GM21717 (cell line): ENCODE data around the gene IRF2BPL.

Source experiments
- ATAC-seq: cut with Tn5 transposase; IDR thresholded peaks from one replicate; pipeline ENCODE4 v1.9.1; 2021; ENCODE audit warnings: mild to moderate bottlenecking, moderate library complexity; ENCODE audit not compliant: unreplicated experiment

IRF2BPL gene

DNA sequence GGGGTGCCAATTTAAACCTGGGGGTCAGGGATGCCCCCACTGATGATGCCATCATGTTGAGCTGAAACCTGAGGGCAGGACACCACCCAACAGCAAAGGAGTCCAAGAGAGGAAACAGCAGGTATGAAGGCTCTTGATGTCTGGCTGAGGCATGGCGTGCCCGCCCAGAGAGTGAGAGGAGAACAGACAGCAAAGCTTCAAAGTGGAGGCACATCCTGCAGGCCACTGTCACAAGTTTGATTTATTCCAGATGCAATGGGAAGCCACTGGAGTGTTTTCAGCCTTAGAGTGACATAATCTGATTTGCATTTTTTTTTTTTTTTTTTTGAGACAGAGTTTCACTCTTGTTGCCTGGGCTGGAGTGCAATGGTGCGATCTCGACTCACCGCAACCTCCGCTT lies 34.8 kb downstream of the IRF2BPL start:
- ATAC-seq = no peak

DNA sequence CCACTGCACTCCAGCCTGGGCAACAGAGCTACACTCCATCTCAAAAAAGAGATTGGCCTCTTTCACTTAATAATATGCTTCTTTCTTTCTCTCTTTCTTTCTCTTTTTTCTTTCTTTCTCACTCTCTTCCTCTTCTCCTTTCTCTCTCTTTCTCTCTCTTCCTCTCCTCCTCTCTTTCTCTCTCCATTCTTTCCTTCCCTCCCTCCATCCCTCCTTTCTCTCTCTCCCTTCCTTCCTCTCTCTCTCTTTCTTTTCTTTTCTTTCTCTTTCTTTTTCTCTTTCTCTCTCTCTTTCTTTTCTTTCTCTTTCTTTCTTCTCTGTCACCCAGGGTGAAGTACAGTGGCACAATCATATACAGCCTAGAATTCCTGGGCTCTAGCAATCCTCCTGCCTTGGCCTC lies 38.4 kb downstream of the IRF2BPL start:
- no peak for ATAC-seq

DNA sequence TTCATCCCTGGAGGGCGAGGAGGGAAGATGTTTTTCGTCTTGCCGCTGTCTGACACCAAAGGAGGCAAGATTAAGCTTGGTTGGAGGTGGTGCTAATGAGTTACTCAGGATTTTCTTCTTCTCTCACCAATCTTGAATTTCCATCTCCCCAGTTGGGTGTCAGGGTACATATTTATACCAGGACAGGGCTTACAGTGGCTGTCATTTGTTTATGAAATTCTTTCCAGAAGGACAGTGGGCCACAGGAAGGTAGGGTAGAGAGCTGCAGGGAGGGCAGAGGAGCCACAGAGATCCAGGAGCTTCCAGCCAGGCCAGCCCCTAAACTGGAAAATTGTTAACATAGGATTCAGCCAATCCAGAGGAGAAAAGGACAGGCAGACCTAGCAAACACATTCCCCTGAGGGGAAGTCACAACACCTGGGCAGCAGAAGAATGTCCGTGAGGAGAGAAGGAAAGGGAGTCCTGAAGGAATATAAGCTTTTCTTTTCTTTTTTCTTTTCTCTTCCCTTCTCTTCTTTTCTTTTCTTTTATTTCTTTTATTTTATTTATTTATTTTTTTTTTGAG lies 40.5 kb downstream of the IRF2BPL start:
- no peak for ATAC-seq

DNA sequence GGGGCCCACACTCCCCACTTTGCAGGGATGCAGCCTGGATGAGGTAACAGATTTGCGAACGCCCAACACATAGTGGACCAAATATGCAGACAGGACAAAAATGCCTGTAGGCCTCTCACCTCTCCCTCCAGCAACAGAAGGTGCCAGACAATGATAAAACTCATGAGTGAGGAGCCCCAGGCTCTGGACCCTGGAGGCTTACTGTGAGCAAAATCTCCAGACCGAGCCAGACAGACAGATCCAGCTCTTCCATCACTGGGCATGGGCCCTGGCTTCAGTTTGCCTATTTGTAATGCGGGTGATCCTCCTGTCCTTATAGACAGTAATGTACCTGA lies 42.3 kb downstream of the IRF2BPL start:
- no peak for ATAC-seq

DNA sequence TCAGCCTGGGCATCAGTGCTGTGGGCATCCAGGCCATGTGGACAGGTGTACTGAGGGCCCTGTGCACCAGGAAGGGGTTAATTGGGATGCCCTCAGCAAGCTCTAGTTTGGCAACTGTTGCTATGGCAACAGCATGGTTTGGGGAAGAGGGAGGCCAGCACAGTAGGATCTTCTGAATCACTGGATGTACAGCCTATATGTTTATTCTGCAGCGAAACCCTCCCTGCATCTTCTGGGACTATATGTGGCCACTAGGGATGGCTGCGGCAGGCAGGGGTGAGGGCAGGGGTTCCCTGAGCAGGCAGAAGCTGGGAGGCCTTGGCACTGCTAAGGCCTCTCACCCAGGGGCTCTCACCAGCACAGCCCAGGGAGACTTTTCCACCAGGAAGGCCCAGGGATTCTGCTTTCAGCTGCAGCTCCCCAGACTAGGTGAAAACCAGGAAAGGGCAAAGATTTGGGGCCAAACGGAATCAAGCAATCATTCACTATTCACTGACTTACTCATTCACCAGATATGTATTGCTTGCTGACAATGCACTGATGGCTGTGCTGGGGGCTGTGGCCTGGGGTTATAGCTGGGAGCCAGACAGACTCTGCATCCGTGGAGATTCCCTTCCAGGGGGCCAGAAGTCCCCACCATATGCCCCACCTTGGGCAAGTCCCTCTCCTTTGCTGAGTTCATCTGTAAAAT lies 42.8 kb downstream of the IRF2BPL start:
- ATAC-seq = no peak

DNA sequence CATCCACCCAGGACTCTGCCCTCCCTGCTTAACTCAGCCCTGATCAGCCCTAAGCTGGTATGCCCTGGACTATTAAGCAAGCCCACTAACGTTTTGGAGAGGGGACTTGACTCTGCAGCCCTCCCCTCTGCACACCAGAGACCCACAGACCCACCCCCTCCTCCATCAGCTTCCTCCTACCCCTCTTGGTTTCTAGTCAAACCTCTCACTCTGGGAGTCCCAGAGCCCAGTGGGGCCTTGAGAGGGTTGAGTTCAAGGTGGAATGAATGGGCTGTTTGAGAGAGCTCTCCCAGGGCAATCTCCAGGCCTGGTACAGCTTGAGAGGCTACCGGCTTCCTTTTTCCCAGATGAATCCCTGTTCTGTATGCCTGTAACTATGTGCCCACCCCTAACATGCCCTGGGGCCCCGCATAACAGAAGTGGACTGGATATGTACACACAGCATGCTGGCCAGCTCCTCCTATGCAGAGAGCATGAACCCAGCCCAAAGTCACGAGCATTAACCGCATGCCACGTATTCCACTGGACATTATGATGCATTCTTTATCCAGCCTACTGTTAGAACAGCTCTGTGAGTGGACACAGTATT lies 43.6 kb downstream of the IRF2BPL start:
- no peak for ATAC-seq

DNA sequence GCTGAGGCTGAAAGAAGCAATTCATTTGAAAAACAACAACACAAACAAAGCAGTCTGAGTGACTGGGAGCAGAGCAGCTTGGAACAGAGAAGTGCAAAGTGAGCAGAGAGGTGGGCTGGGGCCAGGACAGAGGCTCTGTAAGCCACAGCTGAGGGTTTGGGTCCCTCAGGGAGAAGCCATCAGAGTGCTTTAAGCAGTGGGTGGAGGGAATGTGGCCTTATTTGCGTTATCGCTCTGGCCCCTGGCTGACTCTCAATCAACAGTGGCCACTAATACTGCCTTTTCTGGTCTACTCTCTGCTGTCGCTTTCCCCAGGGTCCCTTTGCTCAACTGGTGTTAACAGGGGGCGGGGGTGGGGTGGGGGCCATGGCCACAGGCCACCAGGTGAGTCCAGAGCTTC lies 44.2 kb downstream of the IRF2BPL start:
- ATAC-seq = no peak

DNA sequence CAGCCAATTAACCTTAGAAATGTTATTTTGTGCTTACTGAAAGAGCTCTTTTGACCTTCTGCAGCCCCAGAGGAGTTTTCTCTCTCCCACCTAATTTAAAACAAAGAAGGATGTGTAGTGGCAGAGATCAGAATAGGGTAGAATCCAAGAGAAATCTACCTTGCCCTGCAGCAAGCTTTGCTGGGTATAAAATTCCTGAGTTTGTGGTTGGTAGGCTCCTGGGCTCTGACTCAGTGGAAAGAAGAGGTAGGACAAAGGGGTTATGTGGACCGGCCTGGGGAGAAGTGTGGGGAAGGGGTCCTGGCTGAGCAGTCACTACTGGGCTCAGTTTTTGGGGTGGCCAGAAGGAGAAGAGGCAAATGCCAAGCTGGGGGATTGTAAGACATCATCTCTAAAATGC lies 46.8 kb downstream of the IRF2BPL start:
- no peak for ATAC-seq

DNA sequence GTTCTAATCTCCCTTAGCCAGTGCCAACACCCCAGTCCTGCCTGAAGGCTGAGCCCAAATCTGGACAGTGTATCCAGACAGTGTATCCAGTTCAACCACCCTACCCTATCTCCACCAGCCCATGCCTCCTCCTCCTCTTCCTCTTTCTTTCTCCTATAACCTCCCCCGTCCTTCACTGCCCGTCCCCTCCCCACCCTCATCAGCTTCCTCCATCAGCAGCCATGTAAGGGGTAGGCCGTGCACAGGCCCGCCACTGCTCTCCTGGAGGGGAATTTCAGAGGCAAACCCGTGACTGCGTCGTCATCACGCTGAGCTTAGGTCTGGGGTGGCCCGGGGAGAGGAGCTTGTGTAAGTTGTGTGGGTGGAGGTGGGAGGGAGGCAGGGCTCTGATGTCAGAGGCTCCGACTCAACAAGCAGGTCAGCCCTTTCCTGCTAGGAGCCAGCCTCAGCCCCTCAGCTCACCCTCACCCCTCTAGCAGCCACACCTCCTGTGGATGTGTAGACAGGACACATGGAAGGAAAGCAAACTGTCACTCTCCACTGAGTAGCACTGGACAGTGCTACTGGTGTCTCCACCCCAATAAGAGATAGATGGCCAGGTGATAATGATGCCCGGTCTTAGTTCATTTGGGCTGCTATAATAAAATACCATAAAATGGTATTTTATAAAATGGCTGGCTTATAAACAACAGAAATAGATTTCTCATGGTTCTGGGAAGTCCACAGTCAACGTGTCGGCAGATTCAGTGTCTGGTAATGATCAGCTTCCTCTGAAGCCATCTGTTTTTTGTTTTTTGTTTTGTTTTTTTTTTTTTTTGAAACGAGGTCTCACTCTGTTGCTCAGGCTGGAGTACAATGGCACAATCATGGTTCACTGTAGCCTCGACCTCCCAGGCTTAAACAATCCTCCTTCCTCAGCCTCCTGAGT lies 50.5 kb downstream of the IRF2BPL start:
- peak; percentile 85 for ATAC-seq

DNA sequence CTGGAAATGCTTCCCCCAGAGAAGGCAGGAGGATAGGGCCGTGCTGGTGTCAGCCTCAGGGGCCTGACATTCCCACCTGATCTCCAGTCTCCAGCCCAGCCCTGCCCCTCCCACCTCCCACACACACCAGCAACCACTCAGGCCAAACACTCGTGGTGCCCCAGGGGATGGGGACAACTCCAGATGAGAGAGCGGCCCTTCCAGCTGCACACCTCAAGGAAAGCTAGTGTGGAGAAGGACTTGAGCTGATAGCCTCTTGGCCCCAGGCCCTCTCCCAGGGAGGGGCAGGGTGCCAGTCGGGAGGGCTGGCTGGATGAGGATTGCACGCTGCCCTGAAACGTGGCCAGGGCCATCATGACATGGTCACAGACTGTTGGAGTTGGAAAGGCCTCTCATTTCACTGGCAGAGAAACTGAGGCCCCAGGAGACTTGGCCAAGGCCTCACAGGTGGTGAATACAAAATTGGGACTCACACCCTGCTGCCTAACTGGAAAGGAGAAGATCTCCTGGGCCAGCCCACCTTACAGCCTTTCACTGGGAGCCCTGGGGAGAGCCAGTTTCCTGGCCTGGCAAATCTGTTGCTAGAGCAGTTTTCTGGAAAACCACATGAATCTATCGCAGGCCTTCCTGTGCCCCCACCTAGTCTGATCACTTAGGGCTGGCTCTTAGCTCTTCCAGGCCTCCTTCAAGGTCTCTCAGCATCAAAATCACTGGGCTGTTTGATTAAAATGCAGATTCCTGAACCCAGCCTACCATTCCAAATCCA lies 52.1 kb downstream of the IRF2BPL start:
- ATAC-seq = no peak

DNA sequence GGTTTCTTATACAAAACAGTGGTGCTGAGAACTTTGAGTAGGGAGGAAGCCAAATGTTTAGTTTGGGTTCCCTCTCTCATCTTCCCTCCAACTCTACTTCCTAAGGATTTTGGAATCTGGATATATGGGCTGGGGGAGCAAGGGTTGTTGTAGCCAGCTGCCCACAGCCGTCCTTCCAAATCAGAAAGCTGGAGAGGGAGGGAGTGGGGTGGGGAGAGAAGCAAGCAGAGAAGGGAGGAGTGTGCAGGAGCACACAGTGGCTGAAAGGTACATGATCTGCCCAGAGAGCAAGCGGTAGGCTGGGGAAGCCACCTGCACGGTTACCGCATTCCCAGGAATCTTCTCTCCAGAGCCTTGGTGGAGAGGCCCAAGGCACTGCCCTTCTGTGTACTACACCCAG lies 52.7 kb downstream of the IRF2BPL start:
- ATAC-seq = no peak

DNA sequence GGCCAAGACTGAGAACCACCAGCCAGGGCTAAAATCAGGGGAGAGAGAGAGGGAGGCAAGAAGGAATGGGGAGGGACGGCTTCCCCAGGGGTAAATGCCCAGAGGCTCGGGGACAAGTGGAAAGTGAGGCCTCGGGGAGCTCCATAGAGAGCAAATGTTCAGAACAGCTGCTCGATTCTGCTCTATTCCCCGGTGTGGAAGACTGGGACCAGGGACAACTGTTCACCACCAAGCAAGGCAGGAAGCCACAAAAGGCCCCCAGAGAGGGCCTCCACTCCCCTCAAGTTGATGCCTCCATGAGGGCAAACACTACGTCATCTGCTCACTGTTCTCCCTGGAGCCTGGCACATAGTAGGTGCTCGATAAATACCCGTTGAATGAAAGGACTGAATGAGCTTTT lies 53.5 kb downstream of the IRF2BPL start:
- ATAC-seq = no peak
